Measurements from ENCODE around the gene ITGB2.

DNA sequence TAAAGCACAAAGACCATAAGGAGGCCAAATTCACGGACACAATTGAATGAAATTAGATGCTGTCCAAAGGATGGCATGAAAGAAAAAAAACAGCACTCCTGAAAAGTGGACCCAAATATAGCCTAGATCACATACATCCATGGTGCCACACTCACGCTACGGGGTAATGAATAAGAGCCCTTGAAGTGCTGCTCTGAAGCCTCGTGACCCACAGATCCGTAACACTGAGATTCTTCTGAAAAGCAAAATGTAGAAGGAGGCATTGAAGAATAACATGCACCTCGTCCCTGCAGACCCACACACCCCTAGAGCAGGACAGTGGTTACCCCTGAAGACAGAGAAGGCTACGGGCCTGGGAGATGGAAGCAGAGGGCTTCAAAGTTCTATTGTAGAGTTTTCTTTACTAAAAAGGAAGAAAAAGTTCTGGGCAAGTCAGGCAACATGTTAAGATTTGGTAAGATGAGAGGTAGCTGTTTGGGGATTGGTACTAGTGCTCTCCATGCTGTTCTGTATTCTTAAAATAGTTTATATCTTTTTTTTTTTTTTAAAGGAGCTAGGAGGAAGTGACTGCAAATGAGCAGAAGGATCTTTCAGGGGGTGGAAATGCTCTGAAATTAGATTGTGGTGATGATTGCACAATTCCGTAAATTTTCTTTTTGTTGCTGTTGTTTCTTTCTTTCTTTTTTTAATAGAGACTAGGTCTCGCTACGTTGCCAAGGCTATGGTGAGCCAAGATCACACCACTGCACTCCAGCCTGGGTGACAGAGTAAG lies 4.1 kb upstream of the ITGB2 start:
- no peak for TF ChIP-seq POLR2AphosphoS5 (IDR thresholded peaks at IDR 0.05)
- TF ChIP-seq, protein P1, sequence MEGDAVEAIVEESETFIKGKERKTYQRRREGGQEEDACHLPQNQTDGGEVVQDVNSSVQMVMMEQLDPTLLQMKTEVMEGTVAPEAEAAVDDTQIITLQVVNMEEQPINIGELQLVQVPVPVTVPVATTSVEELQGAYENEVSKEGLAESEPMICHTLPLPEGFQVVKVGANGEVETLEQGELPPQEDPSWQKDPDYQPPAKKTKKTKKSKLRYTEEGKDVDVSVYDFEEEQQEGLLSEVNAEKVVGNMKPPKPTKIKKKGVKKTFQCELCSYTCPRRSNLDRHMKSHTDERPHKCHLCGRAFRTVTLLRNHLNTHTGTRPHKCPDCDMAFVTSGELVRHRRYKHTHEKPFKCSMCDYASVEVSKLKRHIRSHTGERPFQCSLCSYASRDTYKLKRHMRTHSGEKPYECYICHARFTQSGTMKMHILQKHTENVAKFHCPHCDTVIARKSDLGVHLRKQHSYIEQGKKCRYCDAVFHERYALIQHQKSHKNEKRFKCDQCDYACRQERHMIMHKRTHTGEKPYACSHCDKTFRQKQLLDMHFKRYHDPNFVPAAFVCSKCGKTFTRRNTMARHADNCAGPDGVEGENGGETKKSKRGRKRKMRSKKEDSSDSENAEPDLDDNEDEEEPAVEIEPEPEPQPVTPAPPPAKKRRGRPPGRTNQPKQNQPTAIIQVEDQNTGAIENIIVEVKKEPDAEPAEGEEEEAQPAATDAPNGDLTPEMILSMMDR (IDR thresholded peaks at IDR 0.05): no peak
- TF ChIP-seq POLR2A (IDR thresholded peaks at IDR 0.05; ENCODE audit: low read depth): no peak
